Calu3 (cell line): ENCODE results near the gene FAM161B. TPM values are rescaled to one million over a fixed set of nuclear protein-coding genes. Genes with fewer than 3 reads are reported as not detected.

Experiments used
- BruUV-seq: library from RNA; stranded (reverse); fragments of 400-500 nt; replicated peaks from 2 replicates; lab custom pipeline; 2021; lab: Mats Ljungman, UMichigan
- CTCF ChIA-PET: fragments of 300-600 bp; sonication (Branson Sonifier 250); formaldehyde crosslinking; loops from one replicate; lab custom pipeline; 2022; ENCODE audit warnings: antibody characterized with exemption; lab: Charles Lee
- DNase-seq: peaks from one replicate; pipeline ENCODE4 v3.0.0; 2022
- H3K27ac Mint-ChIP-seq: one replicate; pipeline ENCODE4 v1.8.0; 2022; ENCODE audit warnings: mixed read lengths; ENCODE audit not compliant: unreplicated experiment
- H3K27me3 Mint-ChIP-seq: one replicate; pipeline ENCODE4 v1.8.0; 2022; ENCODE audit warnings: mixed read lengths; ENCODE audit not compliant: unreplicated experiment
- H3K36me3 Mint-ChIP-seq: one replicate; pipeline ENCODE4 v1.8.0; 2022; ENCODE audit warnings: mild to moderate bottlenecking, moderate library complexity, mixed read lengths; ENCODE audit not compliant: insufficient read depth, unreplicated experiment
- H3K4me1 Mint-ChIP-seq: one replicate; pipeline ENCODE4 v1.8.0; 2022; ENCODE audit warnings: mild to moderate bottlenecking, low read depth, mixed read lengths; ENCODE audit not compliant: unreplicated experiment
- H3K4me3 Mint-ChIP-seq: one replicate; pipeline ENCODE4 v1.8.0; 2022; ENCODE audit warnings: mild to moderate bottlenecking, low read depth, moderate library complexity, mixed read lengths; ENCODE audit not compliant: unreplicated experiment
- H3K9me3 Mint-ChIP-seq: one replicate; pipeline ENCODE4 v1.8.0; 2022; ENCODE audit warnings: low read depth, mixed read lengths; ENCODE audit not compliant: unreplicated experiment
- intact Hi-C: fragments of 100-400 bp; cut with micrococcal nuclease; formaldehyde crosslinking; loops from one replicate; pipeline ENCODE4 v1.10.0; 2022; ENCODE audit not compliant: unreplicated experiment
- total RNA-seq: library from RNA; stranded (reverse); gene quantifications from 2 replicates; pipeline ENCODE4 v1.2.3, GENCODE V29; 2022
- TF ChIP-seq, protein P1 (sequence below): fragments of 200-600 bp; IDR thresholded peaks from one replicate; pipeline ENCODE4 v1.8.0; 2022; ENCODE audit warnings: antibody characterized with exemption; ENCODE audit not compliant: unreplicated experiment

The FAM161B gene
- total RNA-seq, 1 experiment from 2014 or later, result 1.6 TPM

GRCh38 chr14:73889376-73889775 is 60.5 kb downstream of the FAM161B start:
- Mint-ChIP-seq H3K27me3 (no peaks in the 10 kb centered on the region), H3K9me3 (no peaks in the 10 kb centered on the region), H3K27ac (no peak overlapping the region), H3K4me3 (no peak overlapping the region), H3K36me3 (peaks cover 34% of the 10 kb centered on the region), H3K4me1 (peaks cover 25% of the 10 kb centered on the region)
- CTCF ChIA-PET, result no interaction called here
- BruUV-seq, result no TSS peak
- TF ChIP-seq, protein P1, sequence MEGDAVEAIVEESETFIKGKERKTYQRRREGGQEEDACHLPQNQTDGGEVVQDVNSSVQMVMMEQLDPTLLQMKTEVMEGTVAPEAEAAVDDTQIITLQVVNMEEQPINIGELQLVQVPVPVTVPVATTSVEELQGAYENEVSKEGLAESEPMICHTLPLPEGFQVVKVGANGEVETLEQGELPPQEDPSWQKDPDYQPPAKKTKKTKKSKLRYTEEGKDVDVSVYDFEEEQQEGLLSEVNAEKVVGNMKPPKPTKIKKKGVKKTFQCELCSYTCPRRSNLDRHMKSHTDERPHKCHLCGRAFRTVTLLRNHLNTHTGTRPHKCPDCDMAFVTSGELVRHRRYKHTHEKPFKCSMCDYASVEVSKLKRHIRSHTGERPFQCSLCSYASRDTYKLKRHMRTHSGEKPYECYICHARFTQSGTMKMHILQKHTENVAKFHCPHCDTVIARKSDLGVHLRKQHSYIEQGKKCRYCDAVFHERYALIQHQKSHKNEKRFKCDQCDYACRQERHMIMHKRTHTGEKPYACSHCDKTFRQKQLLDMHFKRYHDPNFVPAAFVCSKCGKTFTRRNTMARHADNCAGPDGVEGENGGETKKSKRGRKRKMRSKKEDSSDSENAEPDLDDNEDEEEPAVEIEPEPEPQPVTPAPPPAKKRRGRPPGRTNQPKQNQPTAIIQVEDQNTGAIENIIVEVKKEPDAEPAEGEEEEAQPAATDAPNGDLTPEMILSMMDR, result no peak
- DNase-seq, result no peak
- intact Hi-C loops, result loop anchor here (10.0 kb wide), 1 partner anchor 145 kb away; no protein-coding TSS in a partner anchor

GRCh38 chr14:73888971-73889370 is 60.9 kb downstream of the FAM161B start:
- BruUV-seq, result no TSS peak
- TF ChIP-seq, protein P1, result no peak
- H3K4me1 Mint-ChIP-seq, result peaks cover 25% of the 10 kb centered on the region

DNA sequence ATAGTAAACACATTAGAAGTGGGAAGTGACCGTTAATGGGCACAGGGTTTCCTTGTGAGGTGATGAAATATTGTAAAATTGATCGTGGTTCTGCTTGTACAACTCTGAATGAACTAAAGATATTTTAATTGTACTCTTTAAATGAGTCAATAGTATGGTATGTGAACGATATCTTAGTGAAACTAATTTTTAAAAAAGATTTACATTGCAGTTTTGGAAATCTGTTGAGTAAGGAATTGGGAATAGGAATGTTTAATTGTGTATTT is 61.5 kb downstream of the FAM161B start:
- Mint-ChIP-seq H3K4me1 (peaks cover 25% of the 10 kb centered on the region), H3K9me3 (no peaks in the 10 kb centered on the region), H3K27ac (peak overlapping the region; percentile 51), H3K36me3 (peaks cover 27% of the 10 kb centered on the region), H3K27me3 (no peaks in the 10 kb centered on the region), H3K4me3 (peak overlapping the region; percentile 67)
- CTCF ChIA-PET, result no interaction called here
- BruUV-seq, result no TSS peak
- intact Hi-C loops, result loop anchor here (10.0 kb wide), 1 partner anchor 146 kb away; no protein-coding TSS in a partner anchor
- DNase-seq, result no peak
- TF ChIP-seq, protein P1, result no peak

More at GRCh38 chr14:73888971-73889370, 60.9 kb downstream of the FAM161B start:
- H3K4me3 Mint-ChIP-seq, result no peak overlapping the region
- H3K27me3 Mint-ChIP-seq, result no peaks in the 10 kb centered on the region
- H3K36me3 Mint-ChIP-seq, result peaks cover 30% of the 10 kb centered on the region
- CTCF ChIA-PET, result no interaction called here
- H3K27ac Mint-ChIP-seq, result no peak overlapping the region
- H3K9me3 Mint-ChIP-seq, result no peaks in the 10 kb centered on the region
- DNase-seq, result no peak
- intact Hi-C loops, result loop anchor here (10.0 kb wide), 1 partner anchor 146 kb away; no protein-coding TSS in a partner anchor

DNA sequence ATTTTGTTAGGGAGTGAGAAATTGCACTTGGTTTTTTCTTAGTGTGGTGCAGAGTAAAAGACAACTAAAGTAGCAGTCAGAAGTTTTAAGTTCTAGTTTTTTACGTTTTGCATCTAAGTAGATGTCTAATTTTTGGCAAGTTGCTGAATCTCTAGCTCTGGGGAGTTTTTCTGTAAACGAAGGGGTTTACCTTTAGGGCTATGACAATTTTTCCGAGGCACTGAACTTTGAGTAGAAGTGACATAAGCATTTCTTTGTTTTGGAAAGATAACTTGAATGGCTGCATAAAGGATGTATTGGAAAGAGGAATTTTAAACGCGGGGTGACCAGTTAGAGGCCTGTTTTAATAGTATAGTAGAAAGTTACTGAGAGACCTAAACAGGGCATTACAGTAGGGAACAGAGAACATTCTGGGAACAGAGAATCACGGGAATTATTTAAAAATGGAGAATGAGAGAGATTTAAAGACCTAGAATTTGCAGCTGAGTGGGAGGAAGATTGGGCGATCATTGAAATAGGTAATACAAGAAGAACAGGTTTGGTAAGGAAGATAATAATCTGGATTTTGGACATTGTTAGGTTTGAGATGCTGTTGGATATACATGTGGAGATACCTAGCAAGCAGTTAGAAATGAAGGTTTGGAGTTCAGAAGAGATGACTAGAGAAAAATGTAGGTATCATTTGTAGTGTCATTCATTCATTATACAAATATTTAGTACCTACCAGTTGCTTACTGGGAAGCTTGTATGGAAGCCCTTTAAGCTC is 62.0 kb downstream of the FAM161B start:
- TF ChIP-seq, protein P1, result no peak
- intact Hi-C loops, result loop anchor here (10.0 kb wide), 1 partner anchor 147 kb away; no protein-coding TSS in a partner anchor
- BruUV-seq, result TSS peak; percentile 74
- no peaks in the 10 kb centered on the region for H3K9me3 Mint-ChIP-seq
- peaks cover 25% of the 10 kb centered on the region for H3K4me1 Mint-ChIP-seq
- H3K4me3 Mint-ChIP-seq, result peak overlapping the region; percentile 67
- H3K27ac Mint-ChIP-seq, result peak overlapping the region; percentile 51
- peaks cover 27% of the 10 kb centered on the region for H3K36me3 Mint-ChIP-seq
- no peak for DNase-seq
- CTCF ChIA-PET, result no interaction called here
- H3K27me3 Mint-ChIP-seq, result no peaks in the 10 kb centered on the region
